Peyer's patch (tissue), 4 donors: Measurements from ENCODE around the gene FGF1. TPM values are rescaled to one million over a fixed set of nuclear protein-coding genes. Genes with fewer than 3 reads are reported as not detected.

Experiments used
- DNase-seq, 3 donors: peaks; one replicate each; pipeline ENCODE4 v3.0.0-alpha.2; 2017 to 2019
- H3K27ac ChIP-seq, 4 donors: fragments of 200-600 bp; sonication (generic); one replicate each; pipeline ENCODE4 v1.5.1; 2016 to 2019
- H3K27me3 ChIP-seq, 2 donors: fragments of 200-600 bp; sonication (generic); one replicate each; pipeline ENCODE4 v1.5.1; 2019
- H3K36me3 ChIP-seq, 3 donors: fragments of 200-600 bp; sonication (generic); one replicate each; pipeline ENCODE4 v1.5.1; 2016 to 2019
- H3K4me1 ChIP-seq, 4 donors: fragments of 200-600 bp; sonication (generic); one replicate each; pipeline ENCODE4 v1.5.1; 2016 to 2019
- H3K4me3 ChIP-seq, 4 donors: fragments of 200-600 bp; sonication (generic); 1 replicate in 3 of 4; 2 replicates in 1 of 4; pipeline ENCODE4 v1.5.1; 2016 to 2019; ENCODE audit warnings: mild to moderate bottlenecking in 1 of 4
- H3K9me3 ChIP-seq, 4 donors: fragments of 200-600 bp; sonication (generic); one replicate each; pipeline ENCODE4 v1.5.1; 2016 to 2019; ENCODE audit warnings: mild to moderate bottlenecking in 1 of 4
- CTCF ChIP-seq, 6 experiments: fragments of 450-650 bp in 4 of 6; fragments of 200-600 bp in 2 of 6; sonication (generic) in 1 of 6; IDR thresholded peaks; one replicate each; pipeline ENCODE4 v1.5.1; 2017 to 2019; ENCODE audit warnings: antibody characterized with exemption in 6 of 6, mild to moderate bottlenecking in 3 of 6, moderate library complexity in 1 of 6
- POLR2A ChIP-seq, 2 donors: fragments of 450-650 bp; IDR thresholded peaks; one replicate each; pipeline ENCODE4 v1.5.1; 2017; ENCODE audit warnings: antibody characterized with exemption in 2 of 2, mild to moderate bottlenecking in 2 of 2, moderate library complexity in 2 of 2
- total RNA-seq, 4 donors: library from RNA; depleted of rRNA; stranded (reverse); fragments of >200 nt; gene quantifications; one replicate each; pipeline ENCODE4 v1.1.0, GENCODE V29; 2016

The FGF1 gene
- total RNA-seq, 4 donors from 2014 or later = not detected

- Histone ChIP-seq H3K27me3 (no peaks in the 10 kb centered on the region), H3K36me3 (no peaks in the 10 kb centered on the region), H3K4me1 (peaks cover 0 to 5% (median 0%) of the 10 kb centered on the region in 4 donors), H3K9me3 (no peaks in the 10 kb centered on the region), H3K27ac (no peak overlapping the region), H3K4me3 (no peak overlapping the region)
- no peak for TF ChIP-seq POLR2A (IDR thresholded peaks at IDR 0.05)
- no peak for TF ChIP-seq CTCF (IDR thresholded peaks at IDR 0.05)
- no peak for DNase-seq
Measured at GRCh38 chr5:142626099-142626498, 59.8 kb downstream of the FGF1 start.

GRCh38 chr5:142621227-142621626, 64.7 kb downstream of the FGF1 start:
- Histone ChIP-seq H3K27me3 (no peaks in the 10 kb centered on the region), H3K27ac (no peak overlapping the region), H3K36me3 (no peaks in the 10 kb centered on the region), H3K4me1 (peaks cover 0 to 5% (median 0%) of the 10 kb centered on the region in 4 donors), H3K9me3 (no peaks in the 10 kb centered on the region), H3K4me3 (no peak overlapping the region)
- no peak for TF ChIP-seq POLR2A (IDR thresholded peaks at IDR 0.05)
- no peak for TF ChIP-seq CTCF (IDR thresholded peaks at IDR 0.05)
- no peak for DNase-seq

DNA sequence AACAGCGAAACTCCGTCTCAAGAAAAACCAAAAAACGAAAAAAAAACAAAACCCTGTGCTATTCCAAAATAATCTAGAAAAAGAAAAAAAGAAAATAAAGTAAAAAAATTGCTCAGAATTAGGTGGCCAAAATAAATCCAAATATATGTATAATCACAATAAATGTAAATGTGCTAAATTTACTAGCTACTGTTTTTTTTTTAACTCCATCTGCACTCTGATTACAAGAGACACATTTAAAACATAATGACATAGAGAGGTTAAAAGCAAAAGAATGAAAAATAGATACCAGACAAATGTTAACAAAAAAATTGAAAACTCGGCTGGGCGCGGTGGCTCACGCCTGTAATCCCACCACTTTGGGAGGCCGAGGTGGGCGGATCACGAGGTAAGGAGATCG, 66.1 kb downstream of the FGF1 start:
- Histone ChIP-seq H3K27ac (no peak overlapping the region), H3K9me3 (no peaks in the 10 kb centered on the region), H3K4me3 (no peak overlapping the region), H3K4me1 (no peaks in the 10 kb centered on the region), H3K27me3 (no peaks in the 10 kb centered on the region), H3K36me3 (no peaks in the 10 kb centered on the region)
- DNase-seq = no peak
- TF ChIP-seq CTCF (IDR thresholded peaks at IDR 0.05) = no peak
- no peak for TF ChIP-seq POLR2A (IDR thresholded peaks at IDR 0.05)

DNA sequence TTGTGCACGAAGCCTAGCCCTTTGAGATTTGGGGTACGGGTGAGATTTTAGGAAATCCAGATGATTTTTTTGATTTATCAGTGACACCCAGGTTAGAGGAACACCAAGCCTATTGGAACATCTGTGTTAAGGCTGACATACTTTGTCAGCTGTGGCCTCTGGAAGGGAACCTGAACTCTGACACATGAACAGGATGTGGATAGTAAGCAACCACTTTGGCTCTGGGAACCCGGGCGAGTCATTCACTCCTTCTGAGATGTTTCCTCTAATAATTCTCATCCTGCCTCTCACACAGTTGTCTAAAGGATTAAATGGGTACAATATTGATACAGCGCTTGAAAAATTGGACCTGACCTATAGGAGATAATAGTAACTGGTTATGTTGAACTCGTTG, 67.8 kb downstream of the FGF1 start:
- Histone ChIP-seq H3K4me1 (no peaks in the 10 kb centered on the region), H3K27me3 (no peaks in the 10 kb centered on the region), H3K27ac (no peak overlapping the region), H3K9me3 (no peaks in the 10 kb centered on the region), H3K36me3 (no peaks in the 10 kb centered on the region), H3K4me3 (no peak overlapping the region)
- TF ChIP-seq CTCF (IDR thresholded peaks at IDR 0.05) (no peak), POLR2A (IDR thresholded peaks at IDR 0.05) (no peak)
- DNase-seq = no peak

DNA sequence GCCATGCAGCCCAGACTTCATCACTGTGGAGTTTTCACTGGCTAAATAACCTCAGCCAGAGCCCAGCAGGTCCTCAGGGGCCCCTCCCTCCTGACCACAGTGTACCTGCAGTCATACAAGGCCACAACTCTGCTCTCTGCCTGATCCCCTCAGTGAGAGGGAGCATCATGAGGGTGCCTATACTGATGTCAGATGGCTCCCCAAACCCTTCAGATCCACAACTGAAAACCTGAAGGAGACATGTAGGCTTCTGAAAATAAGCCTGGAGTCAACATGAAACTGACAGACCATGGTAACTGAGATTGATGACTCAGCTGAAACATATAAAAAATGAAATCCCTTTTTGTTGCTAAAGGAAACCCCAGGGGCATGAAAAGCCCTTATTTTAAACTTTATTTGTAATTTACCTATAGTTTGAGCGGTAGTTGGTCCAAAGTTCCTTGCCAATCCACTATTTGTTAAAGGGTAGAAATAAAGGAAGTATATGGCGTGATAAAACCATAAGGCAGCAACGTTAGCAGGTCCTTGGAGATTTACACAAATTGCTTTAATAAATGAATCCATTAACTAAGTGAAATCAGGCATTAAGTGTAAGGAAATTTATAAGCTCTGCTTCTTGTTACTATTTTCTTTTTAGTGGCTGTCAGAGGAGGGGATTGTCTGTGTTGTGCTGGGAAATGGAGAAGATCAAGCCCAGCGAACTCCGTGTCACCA, 68.3 kb downstream of the FGF1 start:
- no peak overlapping the region for H3K4me3 ChIP-seq
- TF ChIP-seq CTCF (IDR thresholded peaks at IDR 0.05) = no peak
- TF ChIP-seq POLR2A (IDR thresholded peaks at IDR 0.05) = no peak
- no peak overlapping the region for H3K27ac ChIP-seq
- no peaks in the 10 kb centered on the region for H3K4me1 ChIP-seq
- H3K9me3 ChIP-seq = no peaks in the 10 kb centered on the region
- no peaks in the 10 kb centered on the region for H3K36me3 ChIP-seq
- no peaks in the 10 kb centered on the region for H3K27me3 ChIP-seq
- DNase-seq = no peak

DNA sequence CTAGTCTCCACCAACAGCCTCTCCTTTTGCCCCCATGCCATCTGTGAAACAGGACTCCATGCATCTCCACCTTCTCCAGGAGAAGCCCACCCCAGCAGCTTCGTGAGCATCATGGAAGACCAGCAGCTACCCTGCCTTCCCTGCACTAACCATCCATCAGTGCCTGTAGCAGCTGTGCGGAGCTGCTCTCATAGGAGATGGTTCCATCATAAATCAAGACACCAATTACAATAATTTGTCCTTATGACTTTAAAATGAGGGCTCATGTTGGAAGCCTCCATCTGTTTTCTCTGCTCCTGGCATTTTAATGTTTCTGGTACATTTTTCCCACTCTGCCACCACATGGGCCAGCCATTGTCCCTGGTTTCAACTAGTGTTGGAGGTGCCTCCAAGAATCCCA, 69.9 kb downstream of the FGF1 start:
- DNase-seq = no peak
- Histone ChIP-seq H3K36me3 (no peaks in the 10 kb centered on the region), H3K4me1 (no peaks in the 10 kb centered on the region), H3K9me3 (no peaks in the 10 kb centered on the region), H3K27ac (no peak overlapping the region), H3K27me3 (no peaks in the 10 kb centered on the region), H3K4me3 (no peak overlapping the region)
- TF ChIP-seq POLR2A (IDR thresholded peaks at IDR 0.05) = no peak
- no peak for TF ChIP-seq CTCF (IDR thresholded peaks at IDR 0.05)
